HL-60 (cell line): ENCODE data around the gene NR2F6.

Experiments used
- DNase-seq, 2 experiments: peaks; one replicate each; pipeline ENCODE4 v3.0.0-alpha.2; 2010 to 2020; ENCODE audit warnings: low read depth in 1 of 2, low spot score in 1 of 2
- H3K27ac ChIP-seq: fragments of 250-450 bp; sonication (Bioruptor Pico); replicated peaks from 2 replicates; pipeline ENCODE4 v1.5.1; 2020; ENCODE audit warnings: mild to moderate bottlenecking, moderate library complexity
- H3K27me3 ChIP-seq: fragments of 250-450 bp; sonication (Bioruptor Pico); 2 replicates; pipeline ENCODE4 v1.5.1; 2021; ENCODE audit warnings: mild to moderate bottlenecking, moderate library complexity; ENCODE audit not compliant: insufficient read depth, poor library complexity, severe bottlenecking
- H3K4me3 ChIP-seq: replicated peaks from 2 replicates; pipeline ENCODE4 v1.5.1; 2011; ENCODE audit warnings: mild to moderate bottlenecking, control low read depth, low read length; ENCODE audit not compliant: insufficient read depth
- GABPA ChIP-seq: IDR thresholded peaks from 2 replicates; pipeline ENCODE4 v1.6.1; 2012; ENCODE audit warnings: low read depth
- POLR2AphosphoS5 ChIP-seq: IDR thresholded peaks from 2 replicates; pipeline ENCODE4 v1.6.1; 2012; ENCODE audit warnings: low read depth
- SPI1 ChIP-seq: IDR thresholded peaks from 2 replicates; pipeline ENCODE4 v1.6.1; 2012; ENCODE audit warnings: low read depth, mild to moderate bottlenecking, borderline replicate concordance
- TF ChIP-seq, protein P1 (sequence below): IDR thresholded peaks from one replicate; pipeline ENCODE4 v1.5.1; 2011; ENCODE audit warnings: low read length, control low read depth, inconsistent platforms; ENCODE audit not compliant: insufficient read depth
- TF ChIP-seq, protein P2 (sequence below): IDR thresholded peaks from 2 replicates; pipeline ENCODE4 v1.6.1; 2012; ENCODE audit warnings: low read depth; ENCODE audit not compliant: insufficient replicate concordance

The NR2F6 gene

DNA sequence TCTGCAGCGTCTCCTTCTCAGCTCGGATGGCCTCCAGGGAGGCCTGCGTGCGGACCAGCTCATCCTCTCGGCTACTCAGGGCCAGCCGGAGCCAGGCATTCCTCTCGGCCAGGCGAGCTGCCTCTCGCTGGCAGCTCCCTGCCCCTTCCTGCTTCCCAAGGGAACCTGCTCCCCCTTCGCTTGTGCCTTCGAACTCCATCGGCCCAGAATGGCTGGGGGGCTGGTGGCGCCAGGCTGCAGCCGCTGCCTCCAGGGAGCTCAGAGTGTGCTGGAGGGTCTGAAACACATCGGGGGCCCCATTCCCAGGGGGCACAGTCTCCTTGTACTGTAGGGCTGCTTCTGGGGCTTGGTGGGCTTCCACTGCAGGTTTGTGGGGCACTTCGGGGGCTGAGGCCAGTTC lies 16.8 kb upstream of the NR2F6 start:
- H3K27ac ChIP-seq: no peak overlapping the region
- no peaks in the 10 kb centered on the region for H3K27me3 ChIP-seq
- no peak overlapping the region for H3K4me3 ChIP-seq
- TF ChIP-seq POLR2AphosphoS5 (no peak), GABPA (no peak), SPI1 (no peak)
- TF ChIP-seq, protein P1, sequence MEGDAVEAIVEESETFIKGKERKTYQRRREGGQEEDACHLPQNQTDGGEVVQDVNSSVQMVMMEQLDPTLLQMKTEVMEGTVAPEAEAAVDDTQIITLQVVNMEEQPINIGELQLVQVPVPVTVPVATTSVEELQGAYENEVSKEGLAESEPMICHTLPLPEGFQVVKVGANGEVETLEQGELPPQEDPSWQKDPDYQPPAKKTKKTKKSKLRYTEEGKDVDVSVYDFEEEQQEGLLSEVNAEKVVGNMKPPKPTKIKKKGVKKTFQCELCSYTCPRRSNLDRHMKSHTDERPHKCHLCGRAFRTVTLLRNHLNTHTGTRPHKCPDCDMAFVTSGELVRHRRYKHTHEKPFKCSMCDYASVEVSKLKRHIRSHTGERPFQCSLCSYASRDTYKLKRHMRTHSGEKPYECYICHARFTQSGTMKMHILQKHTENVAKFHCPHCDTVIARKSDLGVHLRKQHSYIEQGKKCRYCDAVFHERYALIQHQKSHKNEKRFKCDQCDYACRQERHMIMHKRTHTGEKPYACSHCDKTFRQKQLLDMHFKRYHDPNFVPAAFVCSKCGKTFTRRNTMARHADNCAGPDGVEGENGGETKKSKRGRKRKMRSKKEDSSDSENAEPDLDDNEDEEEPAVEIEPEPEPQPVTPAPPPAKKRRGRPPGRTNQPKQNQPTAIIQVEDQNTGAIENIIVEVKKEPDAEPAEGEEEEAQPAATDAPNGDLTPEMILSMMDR: no peak
- TF ChIP-seq, protein P2, sequence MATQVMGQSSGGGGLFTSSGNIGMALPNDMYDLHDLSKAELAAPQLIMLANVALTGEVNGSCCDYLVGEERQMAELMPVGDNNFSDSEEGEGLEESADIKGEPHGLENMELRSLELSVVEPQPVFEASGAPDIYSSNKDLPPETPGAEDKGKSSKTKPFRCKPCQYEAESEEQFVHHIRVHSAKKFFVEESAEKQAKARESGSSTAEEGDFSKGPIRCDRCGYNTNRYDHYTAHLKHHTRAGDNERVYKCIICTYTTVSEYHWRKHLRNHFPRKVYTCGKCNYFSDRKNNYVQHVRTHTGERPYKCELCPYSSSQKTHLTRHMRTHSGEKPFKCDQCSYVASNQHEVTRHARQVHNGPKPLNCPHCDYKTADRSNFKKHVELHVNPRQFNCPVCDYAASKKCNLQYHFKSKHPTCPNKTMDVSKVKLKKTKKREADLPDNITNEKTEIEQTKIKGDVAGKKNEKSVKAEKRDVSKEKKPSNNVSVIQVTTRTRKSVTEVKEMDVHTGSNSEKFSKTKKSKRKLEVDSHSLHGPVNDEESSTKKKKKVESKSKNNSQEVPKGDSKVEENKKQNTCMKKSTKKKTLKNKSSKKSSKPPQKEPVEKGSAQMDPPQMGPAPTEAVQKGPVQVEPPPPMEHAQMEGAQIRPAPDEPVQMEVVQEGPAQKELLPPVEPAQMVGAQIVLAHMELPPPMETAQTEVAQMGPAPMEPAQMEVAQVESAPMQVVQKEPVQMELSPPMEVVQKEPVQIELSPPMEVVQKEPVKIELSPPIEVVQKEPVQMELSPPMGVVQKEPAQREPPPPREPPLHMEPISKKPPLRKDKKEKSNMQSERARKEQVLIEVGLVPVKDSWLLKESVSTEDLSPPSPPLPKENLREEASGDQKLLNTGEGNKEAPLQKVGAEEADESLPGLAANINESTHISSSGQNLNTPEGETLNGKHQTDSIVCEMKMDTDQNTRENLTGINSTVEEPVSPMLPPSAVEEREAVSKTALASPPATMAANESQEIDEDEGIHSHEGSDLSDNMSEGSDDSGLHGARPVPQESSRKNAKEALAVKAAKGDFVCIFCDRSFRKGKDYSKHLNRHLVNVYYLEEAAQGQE: no peak
- DNase-seq: no peak

DNA sequence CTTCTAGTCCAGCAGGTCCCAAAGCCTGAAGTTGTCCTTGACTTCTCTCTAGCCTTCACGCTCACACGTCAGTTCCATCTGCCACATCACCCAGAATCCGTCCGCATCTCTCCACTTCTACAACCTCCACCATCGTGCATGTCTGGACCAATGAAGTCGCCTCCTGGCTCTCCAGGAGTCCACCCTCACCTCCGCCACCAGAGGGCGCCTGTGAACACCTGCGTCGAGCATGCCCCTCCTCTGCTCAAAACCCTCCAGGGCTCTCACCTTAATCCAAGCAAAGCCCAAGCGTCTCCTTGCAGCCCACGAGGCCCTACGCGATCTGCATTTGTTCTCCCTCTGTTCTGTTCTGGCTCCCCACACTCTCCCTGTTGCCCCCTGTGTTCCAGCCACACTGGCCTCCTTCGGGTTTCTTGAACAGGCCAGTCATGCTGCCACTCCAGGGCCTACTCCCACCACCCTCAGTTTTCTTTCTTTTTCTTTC lies 15.2 kb upstream of the NR2F6 start:
- no peaks in the 10 kb centered on the region for H3K27me3 ChIP-seq
- H3K4me3 ChIP-seq: no peak overlapping the region
- TF ChIP-seq, protein P1: peak; percentile 93
- TF ChIP-seq GABPA: no peak
- peak in 1 of 2 experiments; percentile 91 for DNase-seq
- H3K27ac ChIP-seq: no peak overlapping the region

DNA sequence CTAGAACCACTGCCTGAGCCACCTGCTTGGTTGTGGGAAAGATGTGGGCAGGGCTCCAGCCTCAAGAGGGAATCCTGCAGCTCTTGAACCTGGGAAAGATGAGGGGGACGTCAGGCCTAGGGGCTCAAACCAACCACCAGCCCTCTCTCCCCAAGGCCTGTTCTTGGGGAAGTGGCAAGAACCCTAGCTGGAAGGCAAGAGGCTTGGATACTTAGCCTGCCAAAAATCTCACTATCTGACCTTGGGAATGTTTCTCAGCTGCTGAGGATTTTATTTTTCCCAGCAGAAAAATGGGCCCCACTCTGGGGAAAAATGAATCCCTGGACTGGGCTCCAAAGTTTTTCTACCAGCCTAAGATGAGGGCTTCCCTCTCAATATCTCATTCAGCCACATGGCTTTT lies 14.2 kb upstream of the NR2F6 start:
- H3K4me3 ChIP-seq: no peak overlapping the region
- no peak overlapping the region for H3K27ac ChIP-seq
- no peaks in the 10 kb centered on the region for H3K27me3 ChIP-seq
- TF ChIP-seq POLR2AphosphoS5 (no peak), GABPA (no peak)
- no peak for DNase-seq

DNA sequence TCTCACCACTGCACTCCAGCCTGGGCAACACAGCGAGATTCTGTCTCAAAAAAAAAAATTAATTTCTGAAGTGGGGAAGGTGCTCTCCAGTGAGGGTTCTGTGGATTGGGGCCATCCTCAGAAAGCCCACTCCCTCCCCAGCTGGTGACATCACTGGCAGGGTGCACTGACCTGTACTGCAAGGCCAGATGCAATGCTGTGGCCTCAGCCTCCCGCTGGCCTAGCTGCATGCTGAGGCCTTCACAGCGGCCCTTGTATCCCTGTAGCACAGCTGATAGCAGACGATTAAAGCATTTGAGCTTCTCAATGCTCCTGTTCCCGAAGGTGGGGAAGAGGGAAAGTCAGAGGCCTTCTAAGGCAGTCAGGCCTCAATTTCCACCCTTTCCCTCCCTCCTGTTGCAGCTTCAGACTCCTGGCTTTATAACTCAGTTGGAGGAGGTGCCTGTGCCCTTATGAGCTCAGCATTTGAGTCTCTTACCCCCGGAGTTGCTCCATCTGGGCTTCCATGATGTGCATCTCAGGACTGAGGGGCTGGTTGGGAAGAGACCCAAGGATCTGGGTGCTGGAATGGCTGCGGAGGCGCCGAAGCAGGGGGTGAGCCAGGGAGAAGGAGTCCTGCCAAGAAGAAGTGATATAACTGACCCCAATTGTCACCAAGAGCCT lies 13.5 kb upstream of the NR2F6 start:
- H3K27me3 ChIP-seq: no peaks in the 10 kb centered on the region
- TF ChIP-seq, protein P1: no peak
- no peak for TF ChIP-seq GABPA
- no peak for TF ChIP-seq SPI1
- TF ChIP-seq, protein P2: no peak
- no peak for TF ChIP-seq POLR2AphosphoS5
- no peak overlapping the region for H3K27ac ChIP-seq
- DNase-seq: no peak
- H3K4me3 ChIP-seq: no peak overlapping the region
